Keratinocyte (primary cell): Measurements from ENCODE around the gene PLEKHJ1. TPM values are rescaled to one million over a fixed set of nuclear protein-coding genes. Genes with fewer than 3 reads are reported as not detected.

Source experiments
- DNase-seq: peaks from one replicate; pipeline ENCODE4 v3.0.0-alpha.2; 2011; ENCODE audit warnings: low read depth, missing footprints, low spot score
- FAIRE-seq: peaks from 2 replicates; lab custom pipeline; 2011; peaks lifted over from hg19 to GRCh38; lab: Jason Lieb, UNC
- H2AFZ ChIP-seq: 2 replicates; pipeline ENCODE4 v1.6.0; 2012; ENCODE audit warnings: low read length, control low read depth, inconsistent platforms; ENCODE audit not compliant: control insufficient read depth
- H3K27ac ChIP-seq: 2 replicates; pipeline ENCODE4 v1.5.1; 2011; ENCODE audit warnings: low read length; ENCODE audit not compliant: control insufficient read depth, insufficient read depth
- H3K27me3 ChIP-seq: 3 replicates; pipeline ENCODE4 v1.6.0; 2011; ENCODE audit warnings: low read length; ENCODE audit not compliant: control insufficient read depth, insufficient read depth; ENCODE audit errors: extremely low read depth
- H3K36me3 ChIP-seq, 2 experiments: 2 replicates in 1 of 2; 3 replicates in 1 of 2; pipeline ENCODE4 v1.5.1; 2011; ENCODE audit warnings: low read length in 2 of 2, mild to moderate bottlenecking in 1 of 2; ENCODE audit not compliant: control insufficient read depth in 2 of 2, insufficient read depth in 2 of 2; ENCODE audit errors: extremely low read depth in 1 of 2
- H3K4me1 ChIP-seq: 3 replicates; pipeline ENCODE4 v1.5.1; 2011; ENCODE audit warnings: low read length; ENCODE audit not compliant: control insufficient read depth, insufficient read depth; ENCODE audit errors: extremely low read depth
- H3K4me2 ChIP-seq: 3 replicates; pipeline ENCODE4 v1.6.0; 2011; ENCODE audit warnings: low read depth, low read length; ENCODE audit not compliant: control insufficient read depth, insufficient read depth; ENCODE audit errors: extremely low read depth
- H3K4me3 ChIP-seq, 3 experiments: fragments of 200-600 bp in 1 of 3; sonication (generic) in 1 of 3; 2 replicates in 2 of 3; 3 replicates in 1 of 3; pipeline ENCODE4 v1.5.1; 2011 to 2016; ENCODE audit warnings: low read length in 3 of 3, mild to moderate bottlenecking in 3 of 3, control low read depth in 2 of 3, inconsistent platforms in 1 of 3, low read depth in 1 of 3, mixed read lengths in 1 of 3, mixed run types in 1 of 3, moderate library complexity in 1 of 3; ENCODE audit not compliant: control insufficient read depth in 2 of 3, insufficient read depth in 2 of 3; ENCODE audit errors: extremely low read depth in 1 of 3
- H3K79me2 ChIP-seq: 2 replicates; pipeline ENCODE4 v1.6.0; 2012; ENCODE audit warnings: low read length; ENCODE audit not compliant: control insufficient read depth, insufficient read depth
- H3K9ac ChIP-seq: 3 replicates; pipeline ENCODE4 v1.6.0; 2011; ENCODE audit warnings: low read length; ENCODE audit not compliant: control insufficient read depth, insufficient read depth; ENCODE audit errors: extremely low read depth
- H3K9me1 ChIP-seq: 3 replicates; pipeline ENCODE4 v1.6.0; 2011; ENCODE audit warnings: low read length; ENCODE audit not compliant: control insufficient read depth, insufficient read depth; ENCODE audit errors: extremely low read depth
- H3K9me3 ChIP-seq: 2 replicates; pipeline ENCODE4 v1.5.1; 2012; ENCODE audit warnings: low read depth, low read length; ENCODE audit not compliant: control insufficient read depth
- H4K20me1 ChIP-seq: 3 replicates; pipeline ENCODE4 v1.6.0; 2011; ENCODE audit warnings: low read length; ENCODE audit not compliant: control insufficient read depth, insufficient read depth; ENCODE audit errors: extremely low read depth
- CTCF ChIP-seq, 3 experiments: IDR thresholded peaks in 1 of 3; conservative IDR thresholded peaks in 1 of 3; optimal IDR thresholded peaks in 1 of 3; 2 replicates in 2 of 3; 3 replicates in 1 of 3; pipeline versions ENCODE3 to v1.5.1; 2011; ENCODE audit warnings: low read length in 3 of 3, mild to moderate bottlenecking in 3 of 3, moderate library complexity in 2 of 3, control low read depth in 1 of 3, inconsistent platforms in 1 of 3; ENCODE audit not compliant: insufficient read depth in 2 of 3; ENCODE audit errors: extremely low read depth in 1 of 3
- EZH2 ChIP-seq: IDR thresholded peaks from one replicate; pipeline ENCODE4 v1.6.1; 2012; ENCODE audit warnings: inconsistent platforms, mild to moderate bottlenecking, low read length, moderate library complexity
- dilution Hi-C: fragments of 300-500 bp; cut with MboI; formaldehyde crosslinking; loops from one replicate; pipeline ENCODE4 v1.7.0; 2020; ENCODE audit warnings: low sequenced_read_pairs; ENCODE audit not compliant: extremely low pct_ligation_motif_present
- polyA plus RNA-seq, 5 experiments: library from polyadenylated mRNA; depleted of rRNA in 3 of 5; stranded (reverse) in 3 of 5; stranded (forward) in 1 of 5; unstranded in 1 of 5; fragments of >200 nt; gene quantifications; 1 replicate in 1 of 5; 2 replicates in 3 of 5; 3 replicates in 1 of 5; pipeline versions ENCODE4 v1.2.1 to v1.2.3, GENCODE V29; 2011 to 2012; ENCODE audit warnings: missing spikeins in 2 of 5, low read depth in 1 of 5, low replicate concordance in 1 of 5

The PLEKHJ1 gene
- polyA plus RNA-seq, 1 donor (not counting 4 experiments of a cell fraction or from before 2014, with no cell fraction given): 36.8 TPM

GRCh38 chr19:2280633-2281264, 44.6 kb upstream of the PLEKHJ1 start:
- FAIRE-seq (no peak), DNase-seq (no peak)
- Histone ChIP-seq H3K9me1 (no peaks in the 10 kb centered on the region), H3K79me2 (no peaks in the 10 kb centered on the region), H3K27ac (no peak overlapping the region), H3K4me1 (no peaks in the 10 kb centered on the region), H3K36me3 (peaks cover 0 to 2% of the 10 kb centered on the region in 2 experiments), H3K9ac (no peak overlapping the region), H3K27me3 (no peaks in the 10 kb centered on the region), H4K20me1 (no peaks in the 10 kb centered on the region), H3K4me2 (no peak overlapping the region), H3K9me3 (no peaks in the 10 kb centered on the region), H2AFZ (no peak overlapping the region), H3K4me3 (no peak overlapping the region)
- TF ChIP-seq CTCF (optimal IDR thresholded peaks at IDR 0.05 in 1 of 3, IDR thresholded peaks at IDR 0.05 in 1 of 3, conservative IDR thresholded peaks at IDR 0.05 in 1 of 3; ENCODE audit: extremely low read depth in 1 of 3, insufficient read depth in 2 of 3, low read length in 3 of 3) (no peak), EZH2 (no peak)
- dilution Hi-C loops: no loop called here

- dilution Hi-C loops: no loop called here
Measured at GRCh38 chr19:2278459-2279158, 42.5 kb upstream of the PLEKHJ1 start.

More at GRCh38 chr19:2278459-2279158, 42.5 kb upstream of the PLEKHJ1 start:
- H3K27ac ChIP-seq: no peak overlapping the region
- peaks cover 6% of the 10 kb centered on the region for H3K4me1 ChIP-seq
- H3K9me1 ChIP-seq: no peaks in the 10 kb centered on the region
- H2AFZ ChIP-seq: no peak overlapping the region
- no peak overlapping the region for H3K9ac ChIP-seq
- no peak overlapping the region for H3K4me2 ChIP-seq
- peaks cover 11% of the 10 kb centered on the region for H4K20me1 ChIP-seq
- peaks cover 6% of the 10 kb centered on the region for H3K79me2 ChIP-seq
- no peaks in the 10 kb centered on the region for H3K9me3 ChIP-seq
- peaks cover 7% of the 10 kb centered on the region in 2 experiments for H3K36me3 ChIP-seq
- H3K27me3 ChIP-seq: no peaks in the 10 kb centered on the region
- FAIRE-seq: no peak
- no peak overlapping the region for H3K4me3 ChIP-seq
- DNase-seq: no peak
- no peak for TF ChIP-seq CTCF (optimal IDR thresholded peaks at IDR 0.05 in 1 of 3, IDR thresholded peaks at IDR 0.05 in 1 of 3, conservative IDR thresholded peaks at IDR 0.05 in 1 of 3; ENCODE audit: extremely low read depth in 1 of 3, insufficient read depth in 2 of 3, low read length in 3 of 3)
